HL-60 (cell line): ENCODE data around the gene TM9SF1.

ENCODE experiments used
- DNase-seq, 2 experiments: peaks; one replicate each; pipeline ENCODE4 v3.0.0-alpha.2; 2010 to 2020; ENCODE audit warnings: low read depth in 1 of 2, low spot score in 1 of 2
- H3K27ac ChIP-seq: fragments of 250-450 bp; sonication (Bioruptor Pico); replicated peaks from 2 replicates; pipeline ENCODE4 v1.5.1; 2020; ENCODE audit warnings: mild to moderate bottlenecking, moderate library complexity
- H3K27me3 ChIP-seq: fragments of 250-450 bp; sonication (Bioruptor Pico); 2 replicates; pipeline ENCODE4 v1.5.1; 2021; ENCODE audit warnings: mild to moderate bottlenecking, moderate library complexity; ENCODE audit not compliant: insufficient read depth, poor library complexity, severe bottlenecking
- H3K4me3 ChIP-seq: replicated peaks from 2 replicates; pipeline ENCODE4 v1.5.1; 2011; ENCODE audit warnings: mild to moderate bottlenecking, control low read depth, low read length; ENCODE audit not compliant: insufficient read depth
- CTCF ChIP-seq: IDR thresholded peaks from one replicate; pipeline ENCODE4 v1.5.1; 2011; ENCODE audit warnings: low read length, control low read depth, inconsistent platforms; ENCODE audit not compliant: insufficient read depth
- GABPA ChIP-seq: IDR thresholded peaks from 2 replicates; pipeline ENCODE4 v1.6.1; 2012; ENCODE audit warnings: low read depth
- POLR2AphosphoS5 ChIP-seq: IDR thresholded peaks from 2 replicates; pipeline ENCODE4 v1.6.1; 2012; ENCODE audit warnings: low read depth
- SPI1 ChIP-seq: IDR thresholded peaks from 2 replicates; pipeline ENCODE4 v1.6.1; 2012; ENCODE audit warnings: low read depth, mild to moderate bottlenecking, borderline replicate concordance
- TF ChIP-seq, protein P1 (sequence below): IDR thresholded peaks from 2 replicates; pipeline ENCODE4 v1.6.1; 2012; ENCODE audit warnings: low read depth; ENCODE audit not compliant: insufficient replicate concordance

Gene TM9SF1

DNA sequence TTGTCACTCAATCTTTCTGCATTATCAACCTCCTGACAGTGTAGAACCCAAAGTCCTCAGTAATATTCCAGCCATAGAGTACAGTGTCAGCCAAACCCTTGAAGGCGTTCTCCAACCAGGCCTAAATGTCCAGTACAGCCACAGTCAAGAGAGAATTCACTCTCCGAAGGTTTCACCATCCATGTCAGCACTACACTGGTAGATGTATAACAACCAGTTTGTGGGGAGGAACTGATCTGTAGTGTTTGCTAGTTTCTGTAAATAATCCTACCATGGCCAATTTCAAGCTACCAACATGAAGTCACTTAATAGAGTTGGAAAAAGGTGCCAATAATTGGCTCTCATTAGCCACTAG, 21.1 kb upstream of the TM9SF1 start:
- no peak for DNase-seq
- no peak overlapping the region; the same call in 1 of the 2 replicates for H3K27ac ChIP-seq
- H3K27me3 ChIP-seq, result no peaks in the 10 kb centered on the region
- no peak for TF ChIP-seq GABPA
- no peak for TF ChIP-seq SPI1
- TF ChIP-seq POLR2AphosphoS5, result no peak
- TF ChIP-seq CTCF, result no peak
- TF ChIP-seq, protein P1, sequence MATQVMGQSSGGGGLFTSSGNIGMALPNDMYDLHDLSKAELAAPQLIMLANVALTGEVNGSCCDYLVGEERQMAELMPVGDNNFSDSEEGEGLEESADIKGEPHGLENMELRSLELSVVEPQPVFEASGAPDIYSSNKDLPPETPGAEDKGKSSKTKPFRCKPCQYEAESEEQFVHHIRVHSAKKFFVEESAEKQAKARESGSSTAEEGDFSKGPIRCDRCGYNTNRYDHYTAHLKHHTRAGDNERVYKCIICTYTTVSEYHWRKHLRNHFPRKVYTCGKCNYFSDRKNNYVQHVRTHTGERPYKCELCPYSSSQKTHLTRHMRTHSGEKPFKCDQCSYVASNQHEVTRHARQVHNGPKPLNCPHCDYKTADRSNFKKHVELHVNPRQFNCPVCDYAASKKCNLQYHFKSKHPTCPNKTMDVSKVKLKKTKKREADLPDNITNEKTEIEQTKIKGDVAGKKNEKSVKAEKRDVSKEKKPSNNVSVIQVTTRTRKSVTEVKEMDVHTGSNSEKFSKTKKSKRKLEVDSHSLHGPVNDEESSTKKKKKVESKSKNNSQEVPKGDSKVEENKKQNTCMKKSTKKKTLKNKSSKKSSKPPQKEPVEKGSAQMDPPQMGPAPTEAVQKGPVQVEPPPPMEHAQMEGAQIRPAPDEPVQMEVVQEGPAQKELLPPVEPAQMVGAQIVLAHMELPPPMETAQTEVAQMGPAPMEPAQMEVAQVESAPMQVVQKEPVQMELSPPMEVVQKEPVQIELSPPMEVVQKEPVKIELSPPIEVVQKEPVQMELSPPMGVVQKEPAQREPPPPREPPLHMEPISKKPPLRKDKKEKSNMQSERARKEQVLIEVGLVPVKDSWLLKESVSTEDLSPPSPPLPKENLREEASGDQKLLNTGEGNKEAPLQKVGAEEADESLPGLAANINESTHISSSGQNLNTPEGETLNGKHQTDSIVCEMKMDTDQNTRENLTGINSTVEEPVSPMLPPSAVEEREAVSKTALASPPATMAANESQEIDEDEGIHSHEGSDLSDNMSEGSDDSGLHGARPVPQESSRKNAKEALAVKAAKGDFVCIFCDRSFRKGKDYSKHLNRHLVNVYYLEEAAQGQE, result no peak
- H3K4me3 ChIP-seq, result peak overlapping the region; percentile 93; the same call in 1 of the 2 replicates

DNA sequence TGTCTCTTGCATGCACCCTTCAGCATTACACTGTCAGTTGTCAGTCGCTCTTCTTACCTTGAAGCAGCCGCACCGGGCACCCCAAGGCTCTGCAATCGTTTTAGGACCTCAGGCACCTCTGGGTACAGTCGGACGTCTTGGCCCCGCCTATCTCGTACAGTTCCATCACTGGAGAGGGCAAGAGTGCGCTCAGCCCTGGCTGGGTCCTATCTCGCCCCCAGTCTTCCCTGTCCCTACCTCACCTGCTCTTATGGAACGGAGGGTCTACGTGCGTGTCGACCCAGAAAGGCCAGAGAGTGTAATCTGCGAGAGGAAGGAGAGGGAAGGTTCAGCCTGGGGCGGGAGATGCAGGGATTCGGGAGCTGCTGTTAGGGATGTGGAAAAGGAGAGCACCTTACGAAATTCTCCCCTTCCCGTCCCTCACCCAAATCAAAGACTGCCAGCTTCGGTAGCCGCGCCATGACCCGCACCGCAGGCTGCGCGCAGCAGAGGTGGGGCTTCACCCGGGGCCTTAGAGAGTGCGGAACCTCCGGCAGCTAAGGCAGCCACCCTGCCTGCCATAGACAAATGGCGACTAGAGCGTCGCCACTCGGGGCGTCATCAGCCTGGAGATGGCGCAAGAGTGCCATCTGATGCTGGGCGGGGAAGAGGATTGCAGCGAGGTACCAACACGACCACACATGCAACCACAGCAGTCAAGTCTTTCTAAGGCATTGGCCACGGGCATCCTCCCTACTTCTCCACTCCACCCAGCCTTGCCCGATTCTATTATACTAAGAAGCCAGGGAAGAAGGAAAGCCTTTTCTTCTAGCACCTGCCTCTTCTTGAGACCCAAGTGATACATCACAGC, 20.5 kb upstream of the TM9SF1 start, which contains the start of gene MDP1:
Gene MDP1 (minus strand): TSS at position 572 of the 850 bp plus-strand sequence. CDS start 111 bp downstream, at position 461.
- TF ChIP-seq POLR2AphosphoS5, result peak; percentile 95
- TF ChIP-seq, protein P1, result no peak
- no peak for TF ChIP-seq GABPA
- TF ChIP-seq SPI1, result peak; percentile 7; the same call in 1 of the 2 replicates
- TF ChIP-seq CTCF, result peak; percentile 10
- Histone ChIP-seq H3K27ac (peak within 1 kb of the TSS; percentile 72), H3K4me3 (peak within 1 kb of the TSS; percentile 93), H3K27me3 (no peaks in the 10 kb centered on the region)
- DNase-seq, result peak; percentile 94

GRCh38 chr14:24213866-24214662, 18.8 kb upstream of the TM9SF1 start:
- Histone ChIP-seq H3K4me3 (peak overlapping the region; percentile 19), H3K27ac (peak overlapping the region; percentile 94), H3K27me3 (no peaks in the 10 kb centered on the region)
- TF ChIP-seq GABPA, result no peak
- TF ChIP-seq CTCF, result no peak
- no peak for TF ChIP-seq SPI1
- TF ChIP-seq POLR2AphosphoS5, result no peak
- TF ChIP-seq, protein P1, result no peak
- no peak for DNase-seq
